ENCODE measurements around the gene NLGN3. TPM values are rescaled to one million over a fixed set of nuclear protein-coding genes. Genes with fewer than 3 reads are reported as not detected.

Gene NLGN3
- polyA plus RNA-seq, 2 of the 4 experiments (the other 2 are of a cell fraction), result 0.84 to 1.00 TPM

DNA sequence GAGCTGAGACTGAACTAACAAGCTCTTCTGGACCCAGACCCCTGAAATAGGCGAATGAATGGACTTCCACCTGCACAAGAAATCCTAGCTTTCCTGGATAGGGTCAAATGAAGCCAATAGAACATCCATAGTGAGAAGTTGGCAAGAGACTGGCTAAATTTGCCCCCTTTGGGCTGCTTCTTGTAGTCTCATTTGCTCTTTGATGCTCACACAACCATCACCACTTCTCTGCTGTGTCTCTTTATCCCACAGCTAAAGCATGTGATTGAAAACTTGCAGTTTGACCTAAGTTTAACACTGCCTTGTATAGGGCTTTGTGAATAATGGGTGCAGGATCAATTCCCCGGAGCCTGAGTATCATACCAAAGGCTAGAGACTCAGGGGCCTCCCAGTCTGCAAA, 38.2 kb downstream of the NLGN3 start:
- no peak for FAIRE-seq
- ATAC-seq, result no peak
- CTCF ChIA-PET, result interaction anchor here (0.6 to 1.1 kb wide), 5 partner anchors 8 to 212 kb away, joined by 3 to 4 read pairs (median 3); no protein-coding TSS in a partner anchor

DNA sequence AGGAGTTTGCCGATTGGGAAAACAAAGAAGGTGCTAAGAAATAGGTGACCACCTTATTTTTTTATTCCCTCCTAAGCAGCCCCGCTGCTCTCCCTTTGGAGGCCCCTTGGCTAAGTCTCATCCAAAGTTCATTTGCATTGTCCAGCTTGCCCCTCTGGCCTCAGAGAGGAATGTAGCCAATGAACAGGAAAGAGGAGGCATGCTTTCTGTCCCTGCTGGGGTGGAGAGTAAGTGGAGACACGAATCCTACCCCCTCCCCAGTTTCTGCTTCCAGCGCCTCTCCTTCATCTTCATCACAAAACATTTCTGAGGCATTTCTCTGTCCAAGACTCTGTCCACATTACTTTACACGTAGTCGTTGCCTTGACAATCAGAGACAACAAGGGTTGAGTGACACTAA, 38.7 kb downstream of the NLGN3 start:
- Histone ChIP-seq H3K9me3 (no peaks in the 10 kb centered on the region), H3K4me3 (no peak overlapping the region), H3K4me1 (peaks cover 10% of the 10 kb centered on the region; the same call in 1 of the 3 replicates), H3K4me2 (no peak overlapping the region), H3K27ac (no peak overlapping the region)
- POLR2A ChIA-PET, result interaction anchor here (2.6 kb wide), 1 partner anchor 100 kb away, joined by 21 read pairs; the partner anchor contains the start of gene NONO
- 84% methylated on average over 6 of the region's 6 CpGs for WGBS (ENCODE audit: missing lambda C conversion rate)
- ATAC-seq, result no peak
- FAIRE-seq, result no peak
- CTCF ChIA-PET, result interaction anchor here (0.6 to 0.8 kb wide), 3 partner anchors 8 to 71 kb away, joined by 3 read pairs; no protein-coding TSS in a partner anchor
- no peak for DNase-seq (ENCODE audit: low read depth in 1 of 2, low spot score in 1 of 2)
- no peak for TF ChIP-seq FOSL2 (IDR thresholded peaks at IDR 0.05)
- no peak for TF ChIP-seq FOSL2 (CRISPR knock-in tag; IDR thresholded peaks at IDR 0.05)
- TF ChIP-seq ZSCAN20 (CRISPR knock-in tag; IDR thresholded peaks at IDR 0.05), result no peak
- TF ChIP-seq ELK1 (IDR thresholded peaks at IDR 0.05; ENCODE audit: low read depth, low read length), result no peak
- TF ChIP-seq, protein P1, sequence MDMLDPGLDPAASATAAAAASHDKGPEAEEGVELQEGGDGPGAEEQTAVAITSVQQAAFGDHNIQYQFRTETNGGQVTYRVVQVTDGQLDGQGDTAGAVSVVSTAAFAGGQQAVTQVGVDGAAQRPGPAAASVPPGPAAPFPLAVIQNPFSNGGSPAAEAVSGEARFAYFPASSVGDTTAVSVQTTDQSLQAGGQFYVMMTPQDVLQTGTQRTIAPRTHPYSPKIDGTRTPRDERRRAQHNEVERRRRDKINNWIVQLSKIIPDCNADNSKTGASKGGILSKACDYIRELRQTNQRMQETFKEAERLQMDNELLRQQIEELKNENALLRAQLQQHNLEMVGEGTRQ (IDR thresholded peaks at IDR 0.05), result no peak
- TF ChIP-seq, protein P2, sequence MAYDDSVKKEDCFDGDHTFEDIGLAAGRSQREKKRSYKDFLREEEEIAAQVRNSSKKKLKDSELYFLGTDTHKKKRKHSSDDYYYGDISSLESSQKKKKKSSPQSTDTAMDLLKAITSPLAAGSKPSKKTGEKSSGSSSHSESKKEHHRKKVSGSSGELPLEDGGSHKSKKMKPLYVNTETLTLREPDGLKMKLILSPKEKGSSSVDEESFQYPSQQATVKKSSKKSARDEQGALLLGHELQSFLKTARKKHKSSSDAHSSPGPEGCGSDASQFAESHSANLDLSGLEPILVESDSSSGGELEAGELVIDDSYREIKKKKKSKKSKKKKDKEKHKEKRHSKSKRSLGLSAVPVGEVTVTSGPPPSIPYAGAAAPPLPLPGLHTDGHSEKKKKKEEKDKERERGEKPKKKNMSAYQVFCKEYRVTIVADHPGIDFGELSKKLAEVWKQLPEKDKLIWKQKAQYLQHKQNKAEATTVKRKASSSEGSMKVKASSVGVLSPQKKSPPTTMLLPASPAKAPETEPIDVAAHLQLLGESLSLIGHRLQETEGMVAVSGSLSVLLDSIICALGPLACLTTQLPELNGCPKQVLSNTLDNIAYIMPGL (CRISPR knock-in tag; IDR thresholded peaks at IDR 0.05; ENCODE audit: borderline replicate concordance), result no peak
- no peak for TF ChIP-seq ZC3H11A (IDR thresholded peaks at IDR 0.05)
- TF ChIP-seq, protein P3, sequence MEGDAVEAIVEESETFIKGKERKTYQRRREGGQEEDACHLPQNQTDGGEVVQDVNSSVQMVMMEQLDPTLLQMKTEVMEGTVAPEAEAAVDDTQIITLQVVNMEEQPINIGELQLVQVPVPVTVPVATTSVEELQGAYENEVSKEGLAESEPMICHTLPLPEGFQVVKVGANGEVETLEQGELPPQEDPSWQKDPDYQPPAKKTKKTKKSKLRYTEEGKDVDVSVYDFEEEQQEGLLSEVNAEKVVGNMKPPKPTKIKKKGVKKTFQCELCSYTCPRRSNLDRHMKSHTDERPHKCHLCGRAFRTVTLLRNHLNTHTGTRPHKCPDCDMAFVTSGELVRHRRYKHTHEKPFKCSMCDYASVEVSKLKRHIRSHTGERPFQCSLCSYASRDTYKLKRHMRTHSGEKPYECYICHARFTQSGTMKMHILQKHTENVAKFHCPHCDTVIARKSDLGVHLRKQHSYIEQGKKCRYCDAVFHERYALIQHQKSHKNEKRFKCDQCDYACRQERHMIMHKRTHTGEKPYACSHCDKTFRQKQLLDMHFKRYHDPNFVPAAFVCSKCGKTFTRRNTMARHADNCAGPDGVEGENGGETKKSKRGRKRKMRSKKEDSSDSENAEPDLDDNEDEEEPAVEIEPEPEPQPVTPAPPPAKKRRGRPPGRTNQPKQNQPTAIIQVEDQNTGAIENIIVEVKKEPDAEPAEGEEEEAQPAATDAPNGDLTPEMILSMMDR (IDR thresholded peaks at IDR 0.05), result no peak

More for the DNA sequence above, 38.2 kb downstream of the NLGN3 start:
- WGBS (ENCODE audit: missing lambda C conversion rate), result 100% methylated on average over 2 of the region's 2 CpGs
- POLR2A ChIA-PET, result interaction anchor here (1.5 to 2.6 kb wide), 5 partner anchors 64 to 183 kb away, joined by 5 to 26 read pairs (median 13); partner anchors contain the start of genes MED12, NONO, TAF1 and ZMYM3
- Histone ChIP-seq H3K9me3 (no peaks in the 10 kb centered on the region), H3K4me2 (peak overlapping the region; percentile 77), H3K4me3 (no peak overlapping the region), H3K4me1 (peaks cover 10% of the 10 kb centered on the region; the same call in 1 of the 3 replicates), H3K27ac (peak overlapping the region; percentile 80 to 91; a peak in 5 of 6 replicates)
- TF ChIP-seq MAZ (IDR thresholded peaks at IDR 0.05; ENCODE audit: borderline replicate concordance, low read depth, low read length) (no peak), RFX5 (IDR thresholded peaks at IDR 0.05) (no peak), HOXB5 (CRISPR knock-in tag; IDR thresholded peaks at IDR 0.05) (no peak), MAFK (IDR thresholded peaks at IDR 0.05; ENCODE audit: partially characterized antibody) (no peak), SREBF2 (IDR thresholded peaks at IDR 0.05) (no peak), RARB (CRISPR knock-in tag; IDR thresholded peaks at IDR 0.05) (no peak)
- DNase-seq (ENCODE audit: low read depth in 1 of 2, low spot score in 1 of 2), result no peak

DNA sequence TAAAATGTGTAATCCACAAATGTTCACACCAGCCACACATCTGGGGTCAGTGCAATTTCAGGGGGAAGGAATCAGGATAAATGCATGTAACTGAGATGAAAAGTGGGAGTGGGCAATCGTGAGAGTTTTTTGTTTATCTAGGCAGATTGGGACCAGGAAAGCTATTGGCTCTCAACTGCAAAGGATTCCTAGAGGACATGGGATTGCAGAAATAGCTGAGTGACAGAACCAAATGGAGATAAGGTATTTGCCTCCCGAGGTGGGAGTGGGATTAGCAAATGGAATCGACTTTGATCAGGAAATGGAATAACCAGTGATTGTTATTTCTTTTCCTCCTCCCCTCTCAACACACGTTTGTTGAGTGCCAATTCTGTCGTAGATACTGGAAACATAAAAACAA, 39.5 kb downstream of the NLGN3 start:
- 42% methylated on average over 5 of the region's 5 CpGs for WGBS (ENCODE audit: missing lambda C conversion rate)
- Histone ChIP-seq H3K27ac (no peak overlapping the region), H3K4me2 (no peak overlapping the region), H3K4me1 (peaks cover 10% of the 10 kb centered on the region; the same call in 1 of the 3 replicates), H3K4me3 (no peak overlapping the region), H3K9me3 (no peaks in the 10 kb centered on the region)
- FAIRE-seq, result no peak
- POLR2A ChIA-PET, result no interaction called here
- CTCF ChIA-PET, result no interaction called here
- ATAC-seq, result no peak
- no peak for DNase-seq (ENCODE audit: low read depth in 1 of 2, low spot score in 1 of 2)
- TF ChIP-seq PHF8 (IDR thresholded peaks at IDR 0.05; ENCODE audit: borderline replicate concordance, low read depth) (no peak), KDM1A (IDR thresholded peaks at IDR 0.05; ENCODE audit: low read depth) (no peak), CBX2 (IDR thresholded peaks at IDR 0.05; ENCODE audit: borderline replicate concordance, low read depth) (no peak), ESRRA (IDR thresholded peaks at IDR 0.05; ENCODE audit: borderline replicate concordance, low read length) (no peak), CHD4 (IDR thresholded peaks at IDR 0.05; ENCODE audit: borderline replicate concordance) (no peak), TFCP2L1 (CRISPR knock-in tag; IDR thresholded peaks at IDR 0.05) (no peak), POLR2A (IDR thresholded peaks at IDR 0.05; ENCODE audit: low read length) (no peak), NR3C1 (IDR thresholded peaks at IDR 0.05) (no peak), MYC (IDR thresholded peaks at IDR 0.05; ENCODE audit: borderline replicate concordance, low read length) (no peak), NPAS2 (CRISPR knock-in tag; IDR thresholded peaks at IDR 0.05; ENCODE audit: borderline replicate concordance) (no peak), EHMT2 (IDR thresholded peaks at IDR 0.05; ENCODE audit: low read depth) (no peak), FOSB (CRISPR knock-in tag; IDR thresholded peaks at IDR 0.05) (no peak), FOSL2 (IDR thresholded peaks at IDR 0.05) (no peak), FOSL2 (CRISPR knock-in tag; IDR thresholded peaks at IDR 0.05) (no peak), ZC3H11A (IDR thresholded peaks at IDR 0.05) (no peak), EP300 (IDR thresholded peaks at IDR 0.05) (no peak)
- TF ChIP-seq, protein P1 (IDR thresholded peaks at IDR 0.05), result no peak
- TF ChIP-seq, protein P4, sequence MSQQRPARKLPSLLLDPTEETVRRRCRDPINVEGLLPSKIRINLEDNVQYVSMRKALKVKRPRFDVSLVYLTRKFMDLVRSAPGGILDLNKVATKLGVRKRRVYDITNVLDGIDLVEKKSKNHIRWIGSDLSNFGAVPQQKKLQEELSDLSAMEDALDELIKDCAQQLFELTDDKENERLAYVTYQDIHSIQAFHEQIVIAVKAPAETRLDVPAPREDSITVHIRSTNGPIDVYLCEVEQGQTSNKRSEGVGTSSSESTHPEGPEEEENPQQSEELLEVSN (IDR thresholded peaks at IDR 0.05; ENCODE audit: borderline replicate concordance, low read depth), result no peak
